GM12892 (cell line): ENCODE data around the gene CDS2.
"Not testable (repeated sequence)": the region's sequence is repeated elsewhere in the genome, so short reads cannot be mapped to it uniquely, and the experiment has no call there.

Experiments used
- DNase-seq: peaks from one replicate; pipeline ENCODE4 v3.0.0; 2011; ENCODE audit not compliant: insufficient read length
- FAIRE-seq: peaks from 2 replicates; lab custom pipeline; 2011; peaks lifted over from hg19 to GRCh38; lab: Jason Lieb, UNC
- POLR2A ChIP-seq: IDR thresholded peaks from 2 replicates; pipeline ENCODE4 v1.6.1; 2011; ENCODE audit warnings: low read depth, low read length, control low read depth
- POLR2AphosphoS5 ChIP-seq: IDR thresholded peaks from 2 replicates; pipeline ENCODE4 v1.6.1; 2011; ENCODE audit warnings: low read depth, low read length, control low read depth
- TAF1 ChIP-seq: IDR thresholded peaks from 2 replicates; pipeline ENCODE4 v1.6.1; 2011; ENCODE audit warnings: low read depth, mild to moderate bottlenecking, control low read depth, low read length, borderline replicate concordance

The CDS2 gene

GRCh38 chr20:5096463-5096862, 30.3 kb upstream of the CDS2 start:
- TF ChIP-seq POLR2AphosphoS5 (no peak), POLR2A (no peak; the same call in 1 of the 2 replicates), TAF1 (no peak)
- DNase-seq (no peak), FAIRE-seq (no peak)

- not testable (repeated sequence) for FAIRE-seq
Observed at GRCh38 chr20:5099009-5099408, 27.8 kb upstream of the CDS2 start.

GRCh38 chr20:5099909-5100308, 26.9 kb upstream of the CDS2 start:
- FAIRE-seq = peak; percentile 87
- not testable (repeated sequence) for DNase-seq

More at GRCh38 chr20:5099009-5099408, 27.8 kb upstream of the CDS2 start:
- not testable (repeated sequence) for DNase-seq

GRCh38 chr20:5100684-5101347, 26.0 kb upstream of the CDS2 start:
- FAIRE-seq (no peak), DNase-seq (no peak)
- TF ChIP-seq POLR2A = no peak
- no peak for TF ChIP-seq POLR2AphosphoS5
- no peak for TF ChIP-seq TAF1

- DNase-seq (no peak), FAIRE-seq (no peak)
- TF ChIP-seq POLR2A (no peak), POLR2AphosphoS5 (no peak), TAF1 (no peak)
Observed at GRCh38 chr20:5104479-5104878, 22.3 kb upstream of the CDS2 start.

- no peak for FAIRE-seq
- TF ChIP-seq TAF1 (no peak), POLR2A (no peak), POLR2AphosphoS5 (no peak)
- DNase-seq = no peak
Observed at GRCh38 chr20:5109276-5109675, 17.5 kb upstream of the CDS2 start.

- DNase-seq (no peak), FAIRE-seq (no peak)
- TF ChIP-seq POLR2A = no peak
- no peak for TF ChIP-seq POLR2AphosphoS5
- TF ChIP-seq TAF1 = no peak
Observed at GRCh38 chr20:5113615-5113986, 13.2 kb upstream of the CDS2 start.

- FAIRE-seq (no peak), DNase-seq (no peak)
- TF ChIP-seq POLR2AphosphoS5 = no peak
- TF ChIP-seq POLR2A = no peak
- TF ChIP-seq TAF1 = no peak
Observed at GRCh38 chr20:5114403-5114802, 12.4 kb upstream of the CDS2 start.

- DNase-seq = no peak
- TF ChIP-seq TAF1 (no peak), POLR2AphosphoS5 (no peak), POLR2A (no peak)
- FAIRE-seq = no peak
Observed at GRCh38 chr20:5116875-5117274, 9.9 kb upstream of the CDS2 start.

GRCh38 chr20:5118220-5119142, 8.3 kb upstream of the CDS2 start:
- FAIRE-seq (peak; percentile 14), DNase-seq (no peak)
- TF ChIP-seq TAF1 = no peak
- no peak for TF ChIP-seq POLR2A
- TF ChIP-seq POLR2AphosphoS5 = no peak

GRCh38 chr20:5119143-5119434, 7.7 kb upstream of the CDS2 start:
- no peak for FAIRE-seq
- DNase-seq = no peak
- no peak for TF ChIP-seq TAF1

- DNase-seq (peak; percentile 94), FAIRE-seq (peak; percentile 99)
- TF ChIP-seq TAF1 (peak; percentile 97), POLR2AphosphoS5 (peak; percentile 99), POLR2A (peak; percentile 99)
Observed at GRCh38 chr20:5119435-5120184, 7.2 kb upstream of the CDS2 start, which contains the start of gene PCNA. Gene PCNA, minus strand, starts transcription at chr20:5119958. Its CDS starts 160 bp downstream, at chr20:5119798.
